GM10266 (cell line): ENCODE data around the gene CAMSAP1.

ENCODE experiments used
- DNase-seq: peaks from one replicate; pipeline ENCODE4 v3.0.0; 2012; ENCODE audit errors: extremely low spot score
- CTCF ChIP-seq: IDR thresholded peaks from 2 replicates; pipeline ENCODE4 v1.5.1; 2012; ENCODE audit warnings: mild to moderate bottlenecking, low read depth; ENCODE audit not compliant: control insufficient read depth, insufficient read depth; ENCODE audit errors: missing control alignments

Gene CAMSAP1

GRCh38 chr9:135886147-135886981, 21.0 kb downstream of the CAMSAP1 start:
- DNase-seq = no peak

GRCh38 chr9:135885100-135885853, 22.1 kb downstream of the CAMSAP1 start:
- DNase-seq = no peak
- TF ChIP-seq CTCF = no peak

More at GRCh38 chr9:135886147-135886981, 21.0 kb downstream of the CAMSAP1 start:
- no peak for TF ChIP-seq CTCF

- no peak for TF ChIP-seq CTCF
- DNase-seq = no peak
These were observed 22.9 kb downstream of the CAMSAP1 start for GRCh38 chr9:135884328-135885035.

GRCh38 chr9:135883410-135884089, 23.8 kb downstream of the CAMSAP1 start:
- no peak for DNase-seq
- no peak for TF ChIP-seq CTCF

GRCh38 chr9:135882011-135882410, 25.3 kb downstream of the CAMSAP1 start:
- no peak for TF ChIP-seq CTCF
- DNase-seq = no peak

GRCh38 chr9:135880438-135880837, 26.9 kb downstream of the CAMSAP1 start:
- DNase-seq = no peak
- TF ChIP-seq CTCF = no peak
